Esophagus muscularis mucosa (tissue), 4 donors: ENCODE measurements around the gene STIP1. TPM values are rescaled to one million over a fixed set of nuclear protein-coding genes. Genes with fewer than 3 reads are reported as not detected.

ENCODE experiments used
- DNase-seq: peaks from one replicate; pipeline ENCODE4 v3.0.0-alpha.2; 2017; ENCODE audit errors: extremely low spot score
- H3K27ac ChIP-seq, 4 donors: fragments of 200-600 bp; sonication (generic); replicated peaks in 1 of 4; 1 replicate in 3 of 4; 2 replicates in 1 of 4; pipeline ENCODE4 v1.5.1; 2016 to 2019; ENCODE audit warnings: mild to moderate bottlenecking in 1 of 4
- H3K27me3 ChIP-seq, 4 donors: fragments of 200-600 bp; sonication (generic); one replicate each; pipeline versions ENCODE4 v1.5.1 to v1.6.0; 2016 to 2019
- H3K36me3 ChIP-seq, 4 donors: fragments of 200-600 bp; sonication (generic); one replicate each; pipeline ENCODE4 v1.5.1; 2016 to 2019
- H3K4me1 ChIP-seq, 4 donors: fragments of 200-600 bp; sonication (generic); one replicate each; pipeline ENCODE4 v1.5.1; 2016 to 2019
- H3K4me3 ChIP-seq, 4 donors: fragments of 200-600 bp; sonication (generic); 1 replicate in 2 of 4; 2 replicates in 2 of 4; pipeline ENCODE4 v1.5.1; 2016 to 2019; ENCODE audit warnings: mild to moderate bottlenecking in 4 of 4, moderate library complexity in 1 of 4
- H3K9me3 ChIP-seq, 4 donors: fragments of 200-600 bp; sonication (generic); 1 replicate in 3 of 4; 2 replicates in 1 of 4; pipeline ENCODE4 v1.5.1; 2016 to 2019
- EP300 ChIP-seq: sonication (generic); formaldehyde crosslinking; IDR thresholded peaks from one replicate; pipeline ENCODE4 v1.6.1; 2017; ENCODE audit warnings: antibody characterized with exemption
- POLR2A ChIP-seq: fragments of 450-650 bp; IDR thresholded peaks from one replicate; pipeline ENCODE4 v1.6.1; 2017; ENCODE audit warnings: antibody characterized with exemption, moderate library complexity, mild to moderate bottlenecking, low read depth
- POLR2AphosphoS5 ChIP-seq, 2 donors: sonication (generic); formaldehyde crosslinking; IDR thresholded peaks; one replicate each; pipeline ENCODE4 v1.6.1; 2017; ENCODE audit warnings: antibody characterized with exemption in 2 of 2
- WGBS: methylation state at CpG from one replicate; pipeline ENCODE4 v1.1.5; 2018; 5-methylcytosine and 5-hydroxymethylcytosine counted together
- intact Hi-C: fragments of 100-400 bp; cut with DNase I; formaldehyde crosslinking; loops from one replicate; pipeline ENCODE4 v1.15.1; 2023
- total RNA-seq, 4 donors: library from RNA; depleted of rRNA; stranded (reverse); fragments of >200 nt; gene quantifications; one replicate each; pipeline versions ENCODE4 v1.1.0 to v1.2.1, GENCODE V29; 2016
- TF ChIP-seq, protein P1 (sequence below), 3 experiments: fragments of 200-600 bp in 2 of 3; fragments of 450-650 bp in 1 of 3; sonication (generic) in 2 of 3; IDR thresholded peaks; one replicate each; pipeline ENCODE4 v1.5.1; 2017 to 2019; ENCODE audit warnings: antibody characterized with exemption in 3 of 3, mild to moderate bottlenecking in 2 of 3, moderate library complexity in 1 of 3

Gene STIP1
- total RNA-seq, 4 donors from 2014 or later, result 82.2 to 116 (median 101) TPM

GRCh38 chr11:64210301-64211020 is 24.5 kb downstream of the STIP1 start:
- 89% methylated on average over 23 of the region's 24 CpGs for WGBS
- intact Hi-C loops, result no loop called here
- Histone ChIP-seq H3K27me3 (no peaks in the 10 kb centered on the region), H3K36me3 (peaks cover 3 to 42% (median 31%) of the 10 kb centered on the region in 4 donors), H3K27ac (no peak overlapping the region), H3K9me3 (no peaks in the 10 kb centered on the region), H3K4me1 (peaks cover 9 to 32% (median 21%) of the 10 kb centered on the region in 4 donors), H3K4me3 (no peak overlapping the region)
- TF ChIP-seq, protein P1, sequence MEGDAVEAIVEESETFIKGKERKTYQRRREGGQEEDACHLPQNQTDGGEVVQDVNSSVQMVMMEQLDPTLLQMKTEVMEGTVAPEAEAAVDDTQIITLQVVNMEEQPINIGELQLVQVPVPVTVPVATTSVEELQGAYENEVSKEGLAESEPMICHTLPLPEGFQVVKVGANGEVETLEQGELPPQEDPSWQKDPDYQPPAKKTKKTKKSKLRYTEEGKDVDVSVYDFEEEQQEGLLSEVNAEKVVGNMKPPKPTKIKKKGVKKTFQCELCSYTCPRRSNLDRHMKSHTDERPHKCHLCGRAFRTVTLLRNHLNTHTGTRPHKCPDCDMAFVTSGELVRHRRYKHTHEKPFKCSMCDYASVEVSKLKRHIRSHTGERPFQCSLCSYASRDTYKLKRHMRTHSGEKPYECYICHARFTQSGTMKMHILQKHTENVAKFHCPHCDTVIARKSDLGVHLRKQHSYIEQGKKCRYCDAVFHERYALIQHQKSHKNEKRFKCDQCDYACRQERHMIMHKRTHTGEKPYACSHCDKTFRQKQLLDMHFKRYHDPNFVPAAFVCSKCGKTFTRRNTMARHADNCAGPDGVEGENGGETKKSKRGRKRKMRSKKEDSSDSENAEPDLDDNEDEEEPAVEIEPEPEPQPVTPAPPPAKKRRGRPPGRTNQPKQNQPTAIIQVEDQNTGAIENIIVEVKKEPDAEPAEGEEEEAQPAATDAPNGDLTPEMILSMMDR (IDR thresholded peaks at IDR 0.05), result no peak
- TF ChIP-seq POLR2A (no peak), POLR2AphosphoS5 (IDR thresholded peaks at IDR 0.05) (no peak), EP300 (no peak)
- DNase-seq, result no peak

GRCh38 chr11:64211181-64211872 is 25.4 kb downstream of the STIP1 start:
- no peaks in the 10 kb centered on the region for H3K9me3 ChIP-seq
- H3K4me1 ChIP-seq, result peaks cover 9 to 26% (median 21%) of the 10 kb centered on the region in 4 donors
- peaks cover 0 to 33% (median 23%) of the 10 kb centered on the region in 4 donors for H3K36me3 ChIP-seq

GRCh38 chr11:64216879-64217278 is 30.9 kb downstream of the STIP1 start:
- Histone ChIP-seq H3K27ac (no peak overlapping the region), H3K27me3 (no peaks in the 10 kb centered on the region), H3K9me3 (no peaks in the 10 kb centered on the region), H3K4me1 (no peaks in the 10 kb centered on the region), H3K36me3 (peaks cover 0 to 27% (median 23%) of the 10 kb centered on the region in 4 donors), H3K4me3 (no peak overlapping the region)
- intact Hi-C loops, result no loop called here
- TF ChIP-seq POLR2A (no peak), EP300 (no peak), POLR2AphosphoS5 (IDR thresholded peaks at IDR 0.05) (no peak)
- TF ChIP-seq, protein P1 (IDR thresholded peaks at IDR 0.05), result no peak
- 95% methylated on average over 6 of the region's 6 CpGs for WGBS
- DNase-seq, result no peak

More at GRCh38 chr11:64211181-64211872, 25.4 kb downstream of the STIP1 start:
- no peak for DNase-seq
- no peak overlapping the region for H3K27ac ChIP-seq
- TF ChIP-seq POLR2AphosphoS5 (IDR thresholded peaks at IDR 0.05), result no peak
- no peak for TF ChIP-seq EP300
- TF ChIP-seq, protein P1 (IDR thresholded peaks at IDR 0.05), result no peak
- TF ChIP-seq POLR2A, result no peak
- no peaks in the 10 kb centered on the region for H3K27me3 ChIP-seq
- 91% methylated on average over 19 of the region's 30 CpGs for WGBS
- intact Hi-C loops, result no loop called here
- no peak overlapping the region for H3K4me3 ChIP-seq

DNA sequence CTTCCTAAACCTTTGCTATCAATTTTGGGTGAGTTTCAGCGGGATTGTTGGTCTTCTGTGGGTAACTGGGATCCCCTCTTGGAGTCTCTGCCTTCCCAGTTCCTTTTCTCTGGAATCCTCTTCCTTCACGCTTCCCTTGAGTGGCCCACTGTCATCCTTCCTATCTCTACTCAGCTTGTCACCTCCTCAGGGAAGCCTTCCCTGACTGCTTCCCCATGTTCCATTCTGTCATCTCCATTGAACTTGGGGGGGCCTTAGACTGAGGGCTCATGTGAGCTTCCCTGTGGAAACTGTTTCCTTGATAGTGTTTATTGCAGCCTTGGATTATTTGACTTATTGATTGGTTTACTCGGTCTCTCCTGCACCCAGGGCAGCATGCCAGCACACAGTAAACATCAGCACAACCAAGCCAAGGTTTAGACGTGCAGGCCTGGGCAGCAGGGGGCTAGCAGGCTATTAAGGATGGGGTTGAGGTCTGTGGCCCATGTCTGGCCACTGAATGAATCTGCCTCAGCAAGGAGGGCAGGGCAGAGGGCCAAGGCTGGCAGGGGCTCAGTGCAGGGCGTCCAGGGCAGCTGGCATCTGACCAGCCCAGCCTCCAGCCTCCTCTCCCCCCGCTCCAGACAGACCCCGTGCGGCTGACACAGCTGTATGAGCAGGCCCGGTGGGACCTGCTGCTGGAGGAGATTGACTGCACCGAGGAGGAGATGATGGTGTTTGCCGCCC is 32.8 kb downstream of the STIP1 start:
- H3K4me3 ChIP-seq, result no peak overlapping the region
- TF ChIP-seq EP300 (no peak), POLR2A (no peak), POLR2AphosphoS5 (IDR thresholded peaks at IDR 0.05) (no peak)
- TF ChIP-seq, protein P1 (IDR thresholded peaks at IDR 0.05), result no peak
- 69% methylated on average over 9 of the region's 11 CpGs for WGBS
- H3K36me3 ChIP-seq, result peaks cover 4 to 33% (median 26%) of the 10 kb centered on the region in 4 donors
- H3K27me3 ChIP-seq, result no peaks in the 10 kb centered on the region
- DNase-seq, result no peak
- no peak overlapping the region for H3K27ac ChIP-seq
- H3K9me3 ChIP-seq, result no peaks in the 10 kb centered on the region
- intact Hi-C loops, result no loop called here
- no peaks in the 10 kb centered on the region for H3K4me1 ChIP-seq
